Fibroblast of skin of right biceps (primary cell): ENCODE results near the gene DYNC2LI1.

Experiments used
- DNase-seq: peaks from one replicate; pipeline ENCODE4 v3.0.0-alpha.2; 2013

The DYNC2LI1 gene

GRCh38 chr2:43851011-43851980 lies 77.5 kb downstream of the DYNC2LI1 start:
- no peak for DNase-seq

- no peak for DNase-seq
Measured at GRCh38 chr2:43852196-43852730, 78.4 kb downstream of the DYNC2LI1 start.

GRCh38 chr2:43853141-43854081 lies 79.6 kb downstream of the DYNC2LI1 start:
- no peak for DNase-seq

GRCh38 chr2:43854671-43855070 lies 80.8 kb downstream of the DYNC2LI1 start:
- no peak for DNase-seq

DNA sequence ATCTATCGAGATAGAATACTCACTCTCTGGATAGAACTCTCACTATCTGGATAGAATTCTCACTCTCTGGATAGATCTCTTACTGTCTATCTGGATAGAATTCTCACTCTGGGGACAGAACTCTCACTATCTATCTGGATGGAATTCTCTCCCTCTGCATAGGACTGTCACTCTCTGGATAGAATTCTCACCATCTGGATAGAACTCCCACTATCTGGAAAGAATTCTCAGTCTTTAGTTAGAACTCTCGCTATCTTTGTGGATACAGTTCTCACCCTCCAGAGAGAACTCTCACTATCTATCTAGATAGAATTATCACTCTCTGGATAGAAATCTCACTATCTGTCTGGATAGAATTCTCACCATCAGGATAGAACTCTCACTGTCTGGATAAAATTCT lies 81.5 kb downstream of the DYNC2LI1 start:
- no peak for DNase-seq
